NCI-H1436 treated with DMSO at 0.1 percent for 48 hours (cell line): Measurements from ENCODE around the gene ITPRID1.
"Not testable (repeated sequence)": the region's sequence is repeated elsewhere in the genome, so short reads cannot be mapped to it uniquely, and the experiment has no call there.

ENCODE experiments used
- DNase-seq: peaks from one replicate; lab custom pipeline; 2025; lab: John Stamatoyannopoulos, UW

ITPRID1 gene

GRCh38 chr7:31516680-31517502 lies 3.0 kb downstream of the ITPRID1 start:
- DNase-seq: no peak

DNA sequence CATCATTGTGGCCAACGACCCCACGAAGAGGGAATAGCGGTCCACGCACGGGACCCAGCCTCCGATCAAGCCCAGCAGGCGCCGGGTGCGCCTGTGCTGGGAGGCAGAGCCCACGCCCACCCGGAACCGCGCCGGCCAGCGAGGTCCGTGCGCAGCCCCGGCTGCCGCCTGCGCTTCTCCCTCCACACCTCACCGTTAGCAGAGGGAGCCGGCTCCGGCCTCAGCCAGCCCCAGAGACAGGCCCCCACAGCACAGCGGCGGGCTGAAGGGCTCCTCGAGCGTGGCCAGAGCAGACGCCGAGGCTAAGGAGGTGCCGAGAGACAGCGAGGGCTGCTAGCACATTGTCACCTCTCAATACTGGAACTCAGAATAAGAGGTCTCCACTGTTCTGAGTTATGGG lies 3.6 kb downstream of the ITPRID1 start:
- no peak for DNase-seq

GRCh38 chr7:31518766-31519165 lies 4.9 kb downstream of the ITPRID1 start:
- DNase-seq: no peak

GRCh38 chr7:31521336-31522010 lies 7.6 kb downstream of the ITPRID1 start:
- no peak for DNase-seq

GRCh38 chr7:31526864-31527263 lies 13.0 kb downstream of the ITPRID1 start:
- DNase-seq: no peak

DNA sequence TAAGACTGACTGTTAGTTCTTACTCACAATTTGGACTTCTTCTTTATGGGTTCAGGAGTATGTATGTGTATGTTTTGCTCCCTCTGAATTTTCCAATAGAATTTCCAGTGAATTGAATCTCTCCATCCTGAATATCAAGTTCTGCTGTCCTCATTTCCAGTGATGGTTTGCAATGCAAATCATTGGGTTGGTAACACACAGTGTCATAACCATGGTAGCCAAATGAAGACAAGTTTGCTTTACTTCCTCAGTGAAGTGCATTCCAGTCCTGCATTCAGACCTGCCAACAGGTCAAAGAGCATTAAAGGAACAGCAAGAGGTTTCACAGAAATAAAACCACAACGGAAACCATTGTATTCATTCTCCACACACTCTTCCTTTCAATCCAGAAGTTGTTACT lies 15.2 kb downstream of the ITPRID1 start:
- DNase-seq: no peak

DNA sequence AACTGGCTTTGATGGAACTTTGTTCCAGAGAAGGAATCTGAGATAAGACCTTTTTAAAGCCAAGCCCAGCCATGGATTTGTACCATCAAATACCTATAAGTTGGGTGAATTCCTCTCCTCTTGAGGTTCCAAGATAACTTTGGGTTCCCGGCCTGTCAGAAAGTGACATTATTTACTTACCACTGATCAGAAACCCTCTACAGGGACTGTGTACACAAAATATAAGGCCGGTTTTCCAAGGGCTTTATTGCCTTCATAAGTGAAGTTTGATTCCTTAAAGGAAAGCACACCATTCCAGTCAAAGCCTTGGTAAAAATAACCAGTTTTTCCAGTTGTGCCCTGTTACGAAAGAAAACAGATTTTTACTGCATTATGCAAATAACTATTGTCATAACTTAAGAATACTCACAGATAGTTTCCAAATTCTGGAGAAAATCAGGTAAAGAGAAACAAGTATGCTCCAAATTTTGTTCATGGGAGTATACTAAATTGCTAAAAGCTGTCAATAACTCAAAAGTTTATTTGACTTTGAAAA lies 26.8 kb downstream of the ITPRID1 start:
- DNase-seq: not testable (repeated sequence)

GRCh38 chr7:31545549-31545948 lies 31.7 kb downstream of the ITPRID1 start:
- DNase-seq: no peak

- DNase-seq: no peak
Observed at GRCh38 chr7:31549611-31550010, 35.7 kb downstream of the ITPRID1 start.

GRCh38 chr7:31550432-31550831 lies 36.5 kb downstream of the ITPRID1 start:
- no peak for DNase-seq

DNA sequence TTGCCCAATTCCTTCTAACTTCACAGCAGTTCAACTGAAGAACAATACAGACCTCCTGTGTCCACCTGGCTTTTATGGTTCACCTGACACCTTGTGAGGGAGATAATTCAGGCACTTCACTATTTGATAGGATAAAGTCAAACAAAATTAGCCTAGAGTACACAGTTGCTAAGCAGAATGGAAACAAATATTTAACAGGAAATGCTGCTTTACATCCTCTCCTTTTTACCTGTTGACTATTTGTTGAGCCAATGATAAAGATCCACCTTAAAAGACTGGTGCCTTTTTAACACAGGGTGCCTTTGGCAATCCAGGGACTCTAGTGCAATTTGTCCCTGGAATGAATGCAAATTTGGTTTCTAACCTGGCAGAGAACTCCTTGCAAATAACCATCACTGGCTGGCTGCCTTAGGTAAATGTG lies 39.8 kb downstream of the ITPRID1 start:
- peak; percentile 84 for DNase-seq

GRCh38 chr7:31562002-31562401 lies 48.1 kb downstream of the ITPRID1 start:
- DNase-seq: no peak

DNA sequence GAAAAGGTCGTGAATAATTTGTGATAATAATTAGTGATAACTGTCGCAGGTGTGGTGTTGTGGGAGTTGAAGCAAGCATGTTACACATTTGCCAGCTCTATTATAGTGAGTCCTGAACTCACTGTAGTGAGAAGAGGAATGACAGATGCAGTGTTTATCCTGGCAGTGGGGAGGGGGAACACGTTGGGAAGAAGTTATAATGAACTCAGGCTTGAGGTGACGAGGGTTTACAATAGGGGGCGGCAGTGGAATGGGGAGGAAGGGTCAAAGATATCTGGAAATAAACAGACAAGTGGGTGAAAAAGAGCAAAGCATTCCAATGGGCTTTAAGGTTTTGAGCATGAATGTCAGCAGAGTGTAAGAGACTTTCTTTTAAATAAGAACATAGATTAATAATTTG lies 49.6 kb downstream of the ITPRID1 start:
- no peak for DNase-seq

DNA sequence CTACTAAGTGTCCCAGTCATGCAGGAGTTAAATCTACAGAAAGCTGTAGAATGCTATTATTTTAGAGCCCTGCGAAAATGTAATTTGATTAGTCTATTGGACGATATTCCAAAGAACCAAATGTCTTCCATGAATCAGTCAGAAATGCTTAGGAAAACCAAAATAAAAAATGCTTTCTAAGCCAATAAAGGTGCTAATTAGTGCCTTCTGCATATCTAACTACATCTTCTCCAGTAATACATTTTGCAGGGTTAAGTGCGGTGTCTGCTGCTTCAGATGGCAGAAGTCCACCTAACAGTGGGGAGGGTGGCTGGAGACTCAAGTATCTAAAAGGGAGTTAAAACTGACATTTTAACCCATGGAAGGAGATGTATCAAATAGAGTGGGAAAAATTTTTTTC lies 50.1 kb downstream of the ITPRID1 start:
- DNase-seq: no peak

- DNase-seq: no peak
Observed at GRCh38 chr7:31564661-31565060, 50.8 kb downstream of the ITPRID1 start.

DNA sequence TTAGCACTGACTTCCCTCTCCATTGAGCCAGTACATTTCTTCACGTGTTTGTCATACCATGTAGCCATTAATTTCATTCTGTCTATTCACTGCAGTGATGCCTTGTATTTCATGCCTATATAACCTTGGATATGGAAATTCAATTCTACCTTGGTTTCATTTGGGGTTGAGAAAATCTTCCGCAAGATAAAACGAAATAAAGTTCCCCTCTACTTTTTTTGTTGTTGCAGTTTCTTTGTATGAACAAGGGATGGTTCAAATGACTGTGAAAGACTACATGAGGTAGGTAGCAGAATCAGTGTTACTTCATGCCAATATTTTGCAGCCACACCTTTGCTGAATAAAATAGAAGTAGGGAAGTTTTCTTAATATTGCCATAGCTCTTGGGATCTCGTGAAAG lies 55.6 kb downstream of the ITPRID1 start:
- DNase-seq: no peak

GRCh38 chr7:31583526-31583925 lies 69.6 kb downstream of the ITPRID1 start:
- DNase-seq: no peak

DNA sequence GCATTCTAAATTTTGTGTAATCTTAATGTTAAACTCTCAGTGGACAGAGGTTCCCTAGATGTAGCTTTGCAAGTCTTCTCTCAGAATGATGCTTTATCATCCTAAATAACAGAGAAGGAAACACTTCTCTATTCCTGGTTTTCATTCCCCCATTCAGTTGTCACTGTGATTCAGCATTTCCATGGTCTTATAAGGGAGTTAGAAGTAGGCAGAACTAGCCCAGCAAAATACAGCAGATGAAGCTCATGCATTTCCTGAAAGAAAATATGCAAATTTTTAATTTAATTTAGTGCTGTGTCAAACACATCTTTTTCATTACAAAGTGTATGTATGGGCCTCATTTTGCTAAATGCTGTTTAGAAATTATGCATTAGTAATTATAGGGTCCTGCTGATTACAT lies 70.1 kb downstream of the ITPRID1 start:
- DNase-seq: no peak

- DNase-seq: no peak
Observed at GRCh38 chr7:31595390-31595789, 81.5 kb downstream of the ITPRID1 start.

DNA sequence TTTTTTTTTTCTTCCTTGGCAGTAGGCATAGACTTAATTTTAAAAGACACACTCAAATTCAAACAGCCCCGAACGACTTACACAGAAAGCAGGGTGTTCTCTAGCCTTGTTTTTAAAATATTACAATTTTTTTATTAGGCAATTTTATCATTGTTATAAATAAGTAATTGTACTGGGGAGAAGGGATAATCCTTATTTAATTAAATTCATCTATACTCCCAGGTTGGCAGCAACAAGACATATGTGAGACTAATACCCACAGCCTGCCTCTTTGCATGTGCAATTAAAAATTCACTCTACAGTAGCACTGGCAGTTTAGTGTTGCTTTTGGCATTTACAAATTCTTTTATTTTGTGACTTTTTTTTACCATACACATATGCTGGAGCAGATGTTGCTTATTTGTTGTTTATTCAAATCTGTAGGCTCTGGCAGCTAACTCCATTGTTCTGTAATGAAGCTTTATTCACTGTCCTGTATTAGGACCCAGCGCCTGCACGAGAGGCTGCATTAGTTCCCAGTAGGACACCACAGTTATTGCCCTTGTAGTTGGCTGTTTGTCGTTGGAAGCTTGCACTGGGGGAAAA lies 88.2 kb downstream of the ITPRID1 start:
- DNase-seq: no peak

- no peak for DNase-seq
Observed at GRCh38 chr7:31603046-31603445, 89.2 kb downstream of the ITPRID1 start.

- DNase-seq: no peak
Observed at GRCh38 chr7:31613604-31614003, 99.7 kb downstream of the ITPRID1 start.

- DNase-seq: no peak
Observed at GRCh38 chr7:31633467-31633866, 119.6 kb downstream of the ITPRID1 start.
